MM.1S (cell line): ENCODE results near the gene KCNMA1.

Experiments
- DNase-seq: peaks from one replicate; pipeline ENCODE4 v3.0.0-alpha.2; 2015
- H2AFZ ChIP-seq: fragments of 300-600 bp; sonication (generic); 2 replicates; pipeline ENCODE4 v1.6.0; 2016; ENCODE audit warnings: antibody characterized with exemption, low read length
- H3F3A ChIP-seq: fragments of 300-600 bp; sonication (generic); 2 replicates; pipeline ENCODE4 v1.6.1; 2016; ENCODE audit warnings: mild to moderate bottlenecking, antibody characterized with exemption, low read length, moderate library complexity, mixed read lengths; ENCODE audit not compliant: insufficient read depth
- H3K27ac ChIP-seq: fragments of 300-600 bp; sonication (generic); 2 replicates; pipeline ENCODE4 v1.5.1; 2016; ENCODE audit warnings: mild to moderate bottlenecking, low read length
- H3K27me3 ChIP-seq: fragments of 300-600 bp; sonication (generic); replicated peaks from 2 replicates; pipeline ENCODE4 v1.6.0; 2016; ENCODE audit warnings: low read length; ENCODE audit not compliant: insufficient read depth
- H3K36me3 ChIP-seq: fragments of 300-600 bp; sonication (generic); replicated peaks from 2 replicates; pipeline ENCODE4 v1.6.1; 2016; ENCODE audit warnings: mild to moderate bottlenecking, low read length, mixed read lengths; ENCODE audit not compliant: insufficient read depth
- H3K4me1 ChIP-seq: fragments of 300-600 bp; sonication (generic); 2 replicates; pipeline ENCODE4 v1.6.1; 2016; ENCODE audit warnings: low read length, mixed read lengths
- H3K4me2 ChIP-seq: fragments of 300-600 bp; sonication (generic); 2 replicates; pipeline ENCODE4 v1.6.0; 2016; ENCODE audit warnings: low read depth, low read length
- H3K4me3 ChIP-seq: fragments of 300-600 bp; sonication (generic); 2 replicates; pipeline ENCODE4 v1.5.1; 2016; ENCODE audit warnings: low read length, mixed read lengths
- H3K79me2 ChIP-seq: fragments of 300-600 bp; sonication (generic); 2 replicates; pipeline ENCODE4 v1.6.1; 2016; ENCODE audit warnings: mixed run types, low read length, mixed read lengths
- H3K9ac ChIP-seq: fragments of 300-600 bp; sonication (generic); 2 replicates; pipeline ENCODE4 v1.6.1; 2016; ENCODE audit warnings: low read length, mixed read lengths
- H3K9me2 ChIP-seq: fragments of 300-600 bp; sonication (generic); replicated peaks from 2 replicates; pipeline ENCODE4 v1.6.1; 2016; ENCODE audit warnings: mild to moderate bottlenecking, low read length, mixed read lengths; ENCODE audit not compliant: insufficient read depth
- H3K9me3 ChIP-seq: fragments of 300-600 bp; sonication (generic); replicated peaks from 2 replicates; pipeline ENCODE4 v1.6.1; 2016; ENCODE audit warnings: mild to moderate bottlenecking, low read length, mixed read lengths; ENCODE audit not compliant: insufficient read depth
- H4K20me1 ChIP-seq: fragments of 300-600 bp; sonication (generic); 2 replicates; pipeline ENCODE4 v1.6.1; 2016; ENCODE audit warnings: mild to moderate bottlenecking, low read length, moderate library complexity, mixed read lengths; ENCODE audit not compliant: insufficient read depth
- EZH2 ChIP-seq: fragments of 300-600 bp; sonication (generic); optimal IDR thresholded peaks from 2 replicates; pipeline ENCODE3; 2017; ENCODE audit warnings: low read depth, mild to moderate bottlenecking, antibody characterized with exemption, low read length, mixed read lengths
- EZH2phosphoT487 ChIP-seq: fragments of 300-600 bp; sonication (generic); IDR thresholded peaks from 2 replicates; pipeline ENCODE4 v1.6.1; 2018; ENCODE audit warnings: antibody characterized with exemption, low read length
- TF ChIP-seq, protein P1 (sequence below): fragments of 300-600 bp; sonication (generic); IDR thresholded peaks from 2 replicates; pipeline ENCODE4 v1.5.1; 2016; ENCODE audit warnings: antibody characterized with exemption, low read length, mixed read lengths

The KCNMA1 gene

DNA sequence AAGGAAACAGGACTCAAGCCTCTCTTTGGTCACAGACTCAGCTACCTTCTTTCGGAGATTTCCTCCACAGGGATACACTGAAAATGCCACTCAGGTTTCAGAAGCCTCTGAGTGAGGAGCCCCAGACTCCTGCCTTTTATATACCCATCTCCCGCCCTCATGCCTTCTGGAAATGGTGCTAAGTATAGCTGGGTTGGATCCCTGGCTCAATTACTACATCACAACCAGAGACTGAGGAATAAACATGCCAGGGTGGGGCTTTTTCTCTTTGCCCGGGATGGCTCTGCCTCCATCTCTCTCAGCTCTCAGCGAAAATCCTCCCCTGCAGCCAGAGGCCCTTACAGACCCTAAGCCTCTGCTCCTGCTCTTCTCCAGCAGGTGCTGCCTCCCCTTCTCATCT lies 299.5 kb downstream of the KCNMA1 start:
- TF ChIP-seq EZH2phosphoT487: no peak
- TF ChIP-seq, protein P1, sequence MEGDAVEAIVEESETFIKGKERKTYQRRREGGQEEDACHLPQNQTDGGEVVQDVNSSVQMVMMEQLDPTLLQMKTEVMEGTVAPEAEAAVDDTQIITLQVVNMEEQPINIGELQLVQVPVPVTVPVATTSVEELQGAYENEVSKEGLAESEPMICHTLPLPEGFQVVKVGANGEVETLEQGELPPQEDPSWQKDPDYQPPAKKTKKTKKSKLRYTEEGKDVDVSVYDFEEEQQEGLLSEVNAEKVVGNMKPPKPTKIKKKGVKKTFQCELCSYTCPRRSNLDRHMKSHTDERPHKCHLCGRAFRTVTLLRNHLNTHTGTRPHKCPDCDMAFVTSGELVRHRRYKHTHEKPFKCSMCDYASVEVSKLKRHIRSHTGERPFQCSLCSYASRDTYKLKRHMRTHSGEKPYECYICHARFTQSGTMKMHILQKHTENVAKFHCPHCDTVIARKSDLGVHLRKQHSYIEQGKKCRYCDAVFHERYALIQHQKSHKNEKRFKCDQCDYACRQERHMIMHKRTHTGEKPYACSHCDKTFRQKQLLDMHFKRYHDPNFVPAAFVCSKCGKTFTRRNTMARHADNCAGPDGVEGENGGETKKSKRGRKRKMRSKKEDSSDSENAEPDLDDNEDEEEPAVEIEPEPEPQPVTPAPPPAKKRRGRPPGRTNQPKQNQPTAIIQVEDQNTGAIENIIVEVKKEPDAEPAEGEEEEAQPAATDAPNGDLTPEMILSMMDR: no peak
- no peak for TF ChIP-seq EZH2
- Histone ChIP-seq H3K9me3 (no peaks in the 10 kb centered on the region), H3K4me3 (no peak overlapping the region), H3K4me2 (no peak overlapping the region), H4K20me1 (no peaks in the 10 kb centered on the region), H3K4me1 (no peaks in the 10 kb centered on the region), H3K9me2 (no peaks in the 10 kb centered on the region), H3F3A (no peaks in the 10 kb centered on the region), H3K27me3 (no peaks in the 10 kb centered on the region), H3K27ac (no peak overlapping the region), H2AFZ (no peak overlapping the region), H3K9ac (no peak overlapping the region), H3K36me3 (no peaks in the 10 kb centered on the region), H3K79me2 (no peaks in the 10 kb centered on the region)
- no peak for DNase-seq

DNA sequence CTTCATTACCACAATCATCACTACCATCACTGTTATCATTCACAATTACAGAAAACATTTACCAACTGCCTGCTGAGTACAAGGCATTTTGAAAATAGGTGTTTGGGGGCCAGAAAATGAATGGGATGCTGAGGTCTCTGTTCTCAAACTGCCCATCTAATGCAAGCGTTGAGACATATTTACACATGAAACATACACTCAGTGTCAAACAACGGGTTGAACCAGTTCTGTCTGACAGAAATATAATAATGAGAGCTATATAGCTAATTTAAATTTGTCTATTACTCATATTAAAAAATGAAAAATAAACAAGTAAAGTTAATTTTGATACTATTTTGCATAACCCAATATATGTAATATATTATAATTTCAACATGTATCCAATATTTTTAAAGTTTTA lies 303.1 kb downstream of the KCNMA1 start:
- no peaks in the 10 kb centered on the region for H4K20me1 ChIP-seq
- H3K4me3 ChIP-seq: no peak overlapping the region
- no peaks in the 10 kb centered on the region for H3K79me2 ChIP-seq
- H3K36me3 ChIP-seq: no peaks in the 10 kb centered on the region
- no peak for DNase-seq
- no peaks in the 10 kb centered on the region for H3K27me3 ChIP-seq
- H2AFZ ChIP-seq: no peak overlapping the region
- no peak overlapping the region for H3K27ac ChIP-seq
- H3K4me1 ChIP-seq: no peaks in the 10 kb centered on the region
- TF ChIP-seq, protein P1: no peak
- no peak for TF ChIP-seq EZH2phosphoT487
- no peak for TF ChIP-seq EZH2
- H3F3A ChIP-seq: no peaks in the 10 kb centered on the region
- no peak overlapping the region for H3K4me2 ChIP-seq
- no peaks in the 10 kb centered on the region for H3K9me2 ChIP-seq
- no peaks in the 10 kb centered on the region for H3K9me3 ChIP-seq
- H3K9ac ChIP-seq: no peak overlapping the region

DNA sequence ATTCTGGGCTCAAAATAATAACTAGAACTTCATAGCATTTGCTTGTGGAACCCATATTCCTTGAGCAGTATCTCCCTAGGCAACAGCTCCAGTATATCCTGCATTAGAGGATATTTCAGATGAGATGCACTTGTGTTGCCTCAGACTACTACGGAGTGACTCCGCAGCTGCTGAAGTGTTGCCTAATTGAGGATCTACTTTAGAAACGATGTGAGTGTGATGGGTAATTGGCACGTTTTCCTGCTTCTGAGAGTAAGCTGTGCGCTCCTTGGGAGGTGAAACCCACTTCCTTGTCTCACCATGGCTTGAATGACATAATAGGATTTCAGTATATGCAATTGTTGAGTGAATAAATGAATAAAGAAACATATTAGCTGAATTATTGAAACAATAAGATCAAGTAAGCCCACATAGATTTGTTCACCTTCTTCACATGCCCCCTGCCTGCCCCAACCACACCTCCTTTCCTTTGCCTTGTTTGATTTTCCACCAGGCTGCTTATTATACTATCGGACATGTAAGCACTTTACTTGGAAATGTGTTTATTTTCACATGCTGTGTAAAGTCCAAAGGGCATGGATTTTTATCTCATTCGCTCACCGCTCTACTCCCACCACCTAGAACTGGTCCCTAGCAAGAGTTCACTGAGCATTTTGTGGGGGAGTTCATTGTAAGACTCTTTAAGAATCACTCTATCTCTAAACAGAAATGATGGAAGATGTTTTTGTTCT lies 303.8 kb downstream of the KCNMA1 start:
- Histone ChIP-seq H3K36me3 (no peaks in the 10 kb centered on the region), H3F3A (no peaks in the 10 kb centered on the region), H3K9ac (no peak overlapping the region), H4K20me1 (no peaks in the 10 kb centered on the region), H3K9me3 (no peaks in the 10 kb centered on the region), H3K27me3 (no peaks in the 10 kb centered on the region), H3K27ac (no peak overlapping the region), H3K4me1 (no peaks in the 10 kb centered on the region), H3K9me2 (no peaks in the 10 kb centered on the region), H3K4me3 (no peak overlapping the region), H3K79me2 (no peaks in the 10 kb centered on the region), H2AFZ (no peak overlapping the region), H3K4me2 (no peak overlapping the region)
- no peak for DNase-seq
- TF ChIP-seq EZH2 (no peak), EZH2phosphoT487 (no peak)
- TF ChIP-seq, protein P1: no peak
